ENCODE measurements around the gene LDB1.

- TF ChIP-seq GATA2 (IDR thresholded peaks at IDR 0.05; ENCODE audit: low read depth, low read length) (no peak), GATA3 (IDR thresholded peaks at IDR 0.05; ENCODE audit: low read depth, low read length) (no peak)
Measured at GRCh38 chr10:102090772-102091171, 29.4 kb downstream of the LDB1 start.
